Nephron progenitor cell (in vitro differentiated cells): ENCODE measurements around the gene PPP4R3B.
"Not testable (repeated sequence)": the region's sequence is repeated elsewhere in the genome, so short reads cannot be mapped to it uniquely, and the experiment has no call there.

Experiments used
- DNase-seq: peaks from one replicate; pipeline ENCODE4 v3.0.0; 2021
- H3K27ac Mint-ChIP-seq: 2 replicates; pipeline ENCODE4 v1.8.0; 2021; ENCODE audit warnings: mild to moderate bottlenecking, moderate library complexity, mixed read lengths
- H3K27me3 Mint-ChIP-seq: 2 replicates; pipeline ENCODE4 v1.8.0; 2021; ENCODE audit warnings: mild to moderate bottlenecking, low read depth, mixed read lengths; ENCODE audit not compliant: poor library complexity
- H3K36me3 Mint-ChIP-seq: 2 replicates; pipeline ENCODE4 v1.8.0; 2021; ENCODE audit warnings: low read depth, mixed read lengths
- H3K4me1 Mint-ChIP-seq: 2 replicates; pipeline ENCODE4 v1.8.0; 2021; ENCODE audit warnings: mixed read lengths
- H3K4me3 Mint-ChIP-seq: 2 replicates; pipeline ENCODE4 v1.8.0; 2021; ENCODE audit warnings: mild to moderate bottlenecking, moderate library complexity, mixed read lengths
- H3K9me3 Mint-ChIP-seq: 2 replicates; pipeline ENCODE4 v1.8.0; 2021; ENCODE audit warnings: mild to moderate bottlenecking, moderate library complexity, mixed read lengths
- CTCF ChIP-seq: fragments of 200-600 bp; sonication (generic); IDR thresholded peaks from 2 replicates; pipeline ENCODE4 v1.5.0; 2021; ENCODE audit warnings: antibody characterized with exemption

The PPP4R3B gene

GRCh38 chr2:55565613-55566012 is 51.8 kb downstream of the PPP4R3B start:
- TF ChIP-seq CTCF, result no peak
- peaks cover 22% of the 10 kb centered on the region for H3K9me3 Mint-ChIP-seq
- H3K27ac Mint-ChIP-seq, result no peak overlapping the region
- no peak overlapping the region for H3K4me3 Mint-ChIP-seq
- H3K4me1 Mint-ChIP-seq, result no peaks in the 10 kb centered on the region
- DNase-seq, result no peak
- H3K36me3 Mint-ChIP-seq, result peaks cover 81% of the 10 kb centered on the region
- no peaks in the 10 kb centered on the region for H3K27me3 Mint-ChIP-seq

DNA sequence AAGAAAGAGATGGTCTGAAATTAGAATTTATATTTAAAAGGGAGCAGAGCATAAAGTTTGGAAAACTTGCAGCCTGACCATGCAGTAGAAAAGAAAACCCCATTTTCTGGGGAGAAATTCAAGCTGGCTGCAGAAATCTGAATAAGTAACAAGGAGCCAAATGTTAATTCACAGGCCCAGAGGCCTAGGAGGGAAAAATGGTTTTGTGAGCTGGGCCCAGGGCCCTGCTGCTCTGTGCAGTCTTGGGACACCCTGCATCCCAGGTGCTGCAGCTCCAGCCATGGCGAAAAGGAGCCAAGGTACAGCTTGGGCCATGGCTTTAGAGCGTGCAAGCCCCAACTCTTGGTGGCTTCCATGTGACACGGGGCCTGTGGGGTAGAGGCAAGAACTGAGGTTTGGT is 56.6 kb downstream of the PPP4R3B start:
- H3K36me3 Mint-ChIP-seq, result peaks cover 86% of the 10 kb centered on the region
- H3K9me3 Mint-ChIP-seq, result peaks cover 30% of the 10 kb centered on the region
- H3K4me3 Mint-ChIP-seq, result no peak overlapping the region
- no peak for DNase-seq
- TF ChIP-seq CTCF, result no peak
- no peak overlapping the region for H3K27ac Mint-ChIP-seq
- no peaks in the 10 kb centered on the region for H3K4me1 Mint-ChIP-seq
- no peaks in the 10 kb centered on the region for H3K27me3 Mint-ChIP-seq

- Mint-ChIP-seq H3K27me3 (no peaks in the 10 kb centered on the region), H3K36me3 (peaks cover 77% of the 10 kb centered on the region)
- no peak for TF ChIP-seq CTCF
Observed at GRCh38 chr2:55556809-55557208, 60.6 kb downstream of the PPP4R3B start.

GRCh38 chr2:55555977-55556376 is 61.4 kb downstream of the PPP4R3B start:
- Mint-ChIP-seq H3K27ac (no peak overlapping the region), H3K4me3 (no peak overlapping the region), H3K4me1 (no peaks in the 10 kb centered on the region), H3K9me3 (peaks cover 11% of the 10 kb centered on the region), H3K36me3 (peaks cover 68% of the 10 kb centered on the region), H3K27me3 (no peaks in the 10 kb centered on the region)
- no peak for DNase-seq
- TF ChIP-seq CTCF, result no peak

More at GRCh38 chr2:55556809-55557208, 60.6 kb downstream of the PPP4R3B start:
- Mint-ChIP-seq H3K9me3 (peaks cover 19% of the 10 kb centered on the region), H3K4me1 (no peaks in the 10 kb centered on the region), H3K27ac (no peak overlapping the region), H3K4me3 (no peak overlapping the region)
- no peak for DNase-seq

DNA sequence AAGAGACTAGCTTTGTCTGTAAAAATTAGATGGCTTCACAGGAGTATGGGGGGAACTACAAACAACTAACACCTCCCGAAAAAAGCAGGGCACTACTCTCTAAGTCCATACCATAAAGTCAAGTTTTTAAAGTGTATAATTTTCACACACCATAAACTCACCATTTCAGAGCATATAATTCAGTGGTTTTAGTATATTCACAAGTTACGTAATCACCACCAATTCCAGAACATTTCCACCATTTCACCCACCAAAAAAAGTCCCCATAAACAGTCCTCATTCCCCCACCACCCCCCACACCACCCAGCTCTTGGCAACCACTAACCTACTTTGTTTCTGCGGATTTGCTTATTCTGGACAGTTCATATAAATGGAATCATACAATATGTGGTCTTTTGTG is 64.1 kb downstream of the PPP4R3B start:
- H3K4me1 Mint-ChIP-seq, result peaks cover 9% of the 10 kb centered on the region
- H3K36me3 Mint-ChIP-seq, result peaks cover 45% of the 10 kb centered on the region
- no peak for TF ChIP-seq CTCF
- no peak overlapping the region for H3K4me3 Mint-ChIP-seq
- H3K9me3 Mint-ChIP-seq, result no peaks in the 10 kb centered on the region
- no peak overlapping the region for H3K27ac Mint-ChIP-seq
- no peak for DNase-seq
- H3K27me3 Mint-ChIP-seq, result no peaks in the 10 kb centered on the region

DNA sequence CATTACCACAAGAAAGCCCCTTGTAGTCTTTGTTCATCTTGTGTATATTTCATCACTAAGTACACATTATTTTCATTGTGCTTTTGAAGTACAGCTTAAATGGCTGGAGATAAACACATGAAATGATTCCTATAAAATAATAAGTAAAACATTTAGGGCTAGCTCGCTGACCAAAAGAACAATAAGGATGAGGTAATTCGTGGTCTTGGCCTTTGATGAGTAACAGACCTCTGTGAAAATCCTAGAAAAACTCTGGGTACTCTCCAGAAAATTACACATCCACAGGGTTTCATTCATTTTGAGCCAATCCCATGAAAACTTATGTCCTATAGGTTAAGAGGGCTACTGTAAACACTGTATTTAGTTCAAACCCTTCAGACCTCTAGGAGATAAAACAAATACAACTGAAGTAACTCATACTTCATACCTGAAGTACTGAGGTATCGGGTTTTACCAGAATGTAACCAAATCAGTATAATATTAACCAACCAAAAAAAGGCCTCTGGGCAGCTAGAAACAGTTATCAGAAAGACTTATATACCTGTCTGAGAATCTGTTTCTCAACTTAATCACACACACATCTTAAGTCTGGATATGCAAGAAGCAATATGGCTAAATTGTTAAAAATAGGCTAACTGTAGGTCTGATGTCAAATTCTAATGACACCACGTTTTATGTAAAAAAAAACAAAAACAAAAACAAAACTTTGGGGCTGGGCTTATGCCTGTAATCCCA is 66.9 kb downstream of the PPP4R3B start:
- Mint-ChIP-seq H3K27me3 (no peaks in the 10 kb centered on the region), H3K36me3 (peaks cover 40% of the 10 kb centered on the region), H3K4me3 (no peak overlapping the region), H3K9me3 (no peaks in the 10 kb centered on the region), H3K4me1 (peaks cover 9% of the 10 kb centered on the region), H3K27ac (no peak overlapping the region)
- no peak for DNase-seq
- TF ChIP-seq CTCF, result no peak

DNA sequence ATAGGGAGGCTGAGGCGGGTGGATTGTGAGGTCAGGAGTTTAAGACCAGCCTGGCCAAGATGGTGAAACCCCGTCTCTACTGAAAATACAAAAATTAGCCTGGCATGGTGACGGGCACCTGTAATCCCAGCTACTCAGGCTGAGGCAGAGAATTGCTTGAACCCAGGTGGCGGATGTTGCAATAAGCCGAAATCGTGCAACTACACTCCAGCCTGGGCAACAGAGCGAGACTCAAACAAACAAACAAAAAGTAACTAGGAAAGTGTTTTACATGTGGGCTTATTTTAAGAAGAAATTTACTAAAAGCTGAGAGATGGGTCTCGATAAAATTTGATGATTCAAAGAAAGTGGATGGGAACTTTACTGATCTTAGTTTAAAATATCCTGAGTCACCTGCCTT is 69.7 kb downstream of the PPP4R3B start:
- not testable (repeated sequence) for H3K27me3 Mint-ChIP-seq, H3K4me1 Mint-ChIP-seq, DNase-seq, H3K4me3 Mint-ChIP-seq, H3K9me3 Mint-ChIP-seq
- peaks cover 29% of the 10 kb centered on the region for H3K36me3 Mint-ChIP-seq
- H3K27ac Mint-ChIP-seq, result peak overlapping the region; percentile 72
